Upper lobe of left lung (tissue), 6 donors: ENCODE measurements around the gene IGF2BP1. TPM values are rescaled to one million over a fixed set of nuclear protein-coding genes. Genes with fewer than 3 reads are reported as not detected.

Source experiments
- ATAC-seq, 2 donors: fragments of 200-7000 bp; cut with Tn5 transposase; one replicate each; pipeline ENCODE4 v1.9.1; 2022; ENCODE audit warnings: mild to moderate bottlenecking in 2 of 2, moderate library complexity in 2 of 2; ENCODE audit not compliant: low FRiP score in 2 of 2
- DNase-seq, 2 donors: peaks; one replicate each; pipeline ENCODE4 v3.0.0-alpha.2; 2019 to 2020
- H3K27ac ChIP-seq, 4 donors: fragments of 200-600 bp; sonication (generic); one replicate each; pipeline ENCODE4 v1.5.1; 2016 to 2019
- H3K27me3 ChIP-seq, 4 donors: fragments of 200-600 bp; sonication (generic); one replicate each; pipeline ENCODE4 v1.5.1; 2017 to 2019
- H3K36me3 ChIP-seq, 4 donors: fragments of 200-600 bp; sonication (generic); one replicate each; pipeline ENCODE4 v1.5.1; 2016 to 2019
- H3K4me1 ChIP-seq, 4 donors: fragments of 200-600 bp; sonication (generic); one replicate each; pipeline ENCODE4 v1.5.1; 2018 to 2019
- H3K4me3 ChIP-seq, 4 donors: fragments of 200-600 bp; sonication (generic); one replicate each; pipeline ENCODE4 v1.5.1; 2017 to 2019; ENCODE audit warnings: mild to moderate bottlenecking in 2 of 4, moderate library complexity in 1 of 4
- H3K9me3 ChIP-seq, 4 donors: fragments of 200-600 bp; sonication (generic); one replicate each; pipeline ENCODE4 v1.5.1; 2018 to 2019
- CTCF ChIP-seq, 6 experiments: fragments of 450-650 bp in 4 of 6; fragments of 200-600 bp in 2 of 6; sonication (generic) in 2 of 6; IDR thresholded peaks; one replicate each; pipeline ENCODE4 v1.5.1; 2016 to 2019; ENCODE audit warnings: antibody characterized with exemption in 6 of 6
- EP300 ChIP-seq, 4 donors: sonication (generic); formaldehyde crosslinking; IDR thresholded peaks; one replicate each; pipeline ENCODE4 v1.5.1; 2017; ENCODE audit warnings: antibody characterized with exemption in 4 of 4, control low read depth in 2 of 4
- POLR2A ChIP-seq, 4 donors: fragments of 450-650 bp; IDR thresholded peaks; one replicate each; pipeline ENCODE4 v1.5.1; 2016 to 2017; ENCODE audit warnings: antibody characterized with exemption in 4 of 4, mild to moderate bottlenecking in 2 of 4
- POLR2AphosphoS5 ChIP-seq, 2 donors: sonication (generic); formaldehyde crosslinking; IDR thresholded peaks; one replicate each; pipeline ENCODE4 v1.5.1; 2017; ENCODE audit warnings: antibody characterized with exemption in 2 of 2
- WGBS, 2 donors: methylation state at CpG; one replicate each; pipeline ENCODE4 v1.1.5; 2017 to 2018; 5-methylcytosine and 5-hydroxymethylcytosine counted together
- total RNA-seq, 6 donors: library from RNA; depleted of rRNA in 4 of 6; stranded (reverse); fragments of >200 nt in 4 of 6; gene quantifications; one replicate each; pipeline versions ENCODE4 v1.1.0 to v1.2.1, GENCODE V29; 2016 to 2021
- donor health status: DM: no; HTN: no; CAD: no; lungs with moderate emphysema.
- donor health status: DM: no; HTN: yes; CAD: no; lungs with severe emphysema.

Gene IGF2BP1
- 1 to 10 TPM in 2 of 6 donors, not detected in 4; 1.3 to 1.4 TPM for total RNA-seq

GRCh38 chr17:48997103-48997826 is at the start of gene IGF2BP1:
Gene IGF2BP1, plus strand, starts transcription at chr17:48997385. Its CDS starts 361 bp downstream, at chr17:48997746.
- 4 to 5% methylated on average over 38 of the region's 62 CpGs for WGBS, 2 donors
- peak in 1 of 2 donors; percentile 36 for ATAC-seq
- H3K4me3 ChIP-seq: peak within 1 kb of the TSS in 2 of 4 donors; percentile 17 to 27

GRCh38 chr17:48951572-48951971 is 45.6 kb upstream of the IGF2BP1 start:
- H3K27me3 ChIP-seq: peaks cover 0 to 4% (median 0%) of the 10 kb centered on the region in 4 donors

More at GRCh38 chr17:48997103-48997826, at the start of gene IGF2BP1:
- TF ChIP-seq EP300 (IDR thresholded peaks at IDR 0.05): no peak
- no peak for TF ChIP-seq POLR2A (IDR thresholded peaks at IDR 0.05)
- no peak for TF ChIP-seq POLR2AphosphoS5 (IDR thresholded peaks at IDR 0.05)
- no peak for TF ChIP-seq CTCF (IDR thresholded peaks at IDR 0.05)
- no peaks in the 10 kb centered on the region for H3K36me3 ChIP-seq
- H3K9me3 ChIP-seq: no peaks in the 10 kb centered on the region
- H3K4me1 ChIP-seq: peaks cover 25 to 33% (median 30%) of the 10 kb centered on the region in 4 donors
- H3K27ac ChIP-seq: no peak within 1 kb of the TSS
- H3K27me3 ChIP-seq: peaks cover 6 to 76% (median 49%) of the 10 kb centered on the region in 4 donors
- peak in 1 of 2 donors; percentile 85 for DNase-seq

GRCh38 chr17:48952904-48953303 is 44.3 kb upstream of the IGF2BP1 start:
- 16 to 25% methylated on average over 5 of the region's 5 CpGs for WGBS, 2 donors
- no peaks in the 10 kb centered on the region for H3K9me3 ChIP-seq
- H3K4me1 ChIP-seq: no peaks in the 10 kb centered on the region
- H3K4me3 ChIP-seq: no peak overlapping the region
- H3K27ac ChIP-seq: no peak overlapping the region
- ATAC-seq: no peak
- peaks cover 0 to 4% (median 0%) of the 10 kb centered on the region in 4 donors for H3K27me3 ChIP-seq
- DNase-seq: no peak
- TF ChIP-seq EP300 (IDR thresholded peaks at IDR 0.05) (no peak), POLR2A (IDR thresholded peaks at IDR 0.05) (no peak), POLR2AphosphoS5 (IDR thresholded peaks at IDR 0.05) (no peak), CTCF (IDR thresholded peaks at IDR 0.05) (no peak)
- H3K36me3 ChIP-seq: no peaks in the 10 kb centered on the region

More at GRCh38 chr17:48951572-48951971, 45.6 kb upstream of the IGF2BP1 start:
- DNase-seq: no peak
- Histone ChIP-seq H3K36me3 (no peaks in the 10 kb centered on the region), H3K4me1 (no peaks in the 10 kb centered on the region), H3K4me3 (no peak overlapping the region), H3K9me3 (no peaks in the 10 kb centered on the region), H3K27ac (no peak overlapping the region)
- no peak for ATAC-seq
- TF ChIP-seq EP300 (IDR thresholded peaks at IDR 0.05) (no peak), POLR2A (IDR thresholded peaks at IDR 0.05) (no peak), POLR2AphosphoS5 (IDR thresholded peaks at IDR 0.05) (no peak), CTCF (IDR thresholded peaks at IDR 0.05) (no peak)
- WGBS, 2 donors: 62 to 82% methylated on average over 5 of the region's 5 CpGs

- TF ChIP-seq POLR2AphosphoS5 (IDR thresholded peaks at IDR 0.05): no peak
- Histone ChIP-seq H3K27ac (no peak overlapping the region), H3K4me3 (no peak overlapping the region), H3K36me3 (no peaks in the 10 kb centered on the region), H3K4me1 (no peaks in the 10 kb centered on the region), H3K27me3 (peaks cover 0 to 4% (median 1%) of the 10 kb centered on the region in 4 donors), H3K9me3 (no peaks in the 10 kb centered on the region)
- WGBS, 2 donors: 41 to 61% methylated on average over 7 of the region's 7 CpGs
- ATAC-seq (no peak), DNase-seq (no peak)
Observed at GRCh38 chr17:48954300-48954755, 42.9 kb upstream of the IGF2BP1 start.

GRCh38 chr17:48960834-48961515 is 36.2 kb upstream of the IGF2BP1 start:
- TF ChIP-seq CTCF (IDR thresholded peaks at IDR 0.05): no peak
- no peak for TF ChIP-seq POLR2A (IDR thresholded peaks at IDR 0.05)
- no peak for TF ChIP-seq POLR2AphosphoS5 (IDR thresholded peaks at IDR 0.05)
- TF ChIP-seq EP300 (IDR thresholded peaks at IDR 0.05): no peak
- H3K27me3 ChIP-seq: peaks cover 0 to 11% (median 0%) of the 10 kb centered on the region in 4 donors
- 37 to 40% methylated on average over 5 to 11 of the region's 11 CpGs for WGBS, 2 donors
- H3K27ac ChIP-seq: no peak overlapping the region
- ATAC-seq: no peak
- no peak overlapping the region for H3K4me3 ChIP-seq
- no peaks in the 10 kb centered on the region for H3K4me1 ChIP-seq
- no peak for DNase-seq
- no peaks in the 10 kb centered on the region for H3K36me3 ChIP-seq
- H3K9me3 ChIP-seq: no peaks in the 10 kb centered on the region
